OCI-LY7 (cell line): ENCODE measurements around the gene ZNF544. TPM values are rescaled to one million over a fixed set of nuclear protein-coding genes. Genes with fewer than 3 reads are reported as not detected.

ENCODE experiments used
- BruUV-seq: library from RNA; stranded (reverse); fragments of 400-500 nt; replicated peaks from 2 replicates; lab custom pipeline; 2021; lab: Mats Ljungman, UMichigan
- CTCF ChIA-PET: fragments of 300-600 bp; sonication (Branson Sonifier 250); formaldehyde crosslinking; loops from one replicate; lab custom pipeline; 2022; ENCODE audit warnings: antibody characterized with exemption; ENCODE audit not compliant: unreplicated experiment; lab: Charles Lee
- POLR2A ChIA-PET: fragments of 300-600 bp; sonication (Branson Sonifier 250); formaldehyde crosslinking; loops from one replicate; lab custom pipeline; 2022; ENCODE audit warnings: antibody characterized with exemption; lab: Charles Lee
- DNase-seq: peaks from one replicate; pipeline ENCODE4 v3.0.0-alpha.2; 2015; ENCODE audit warnings: low spot score
- H2AFZ ChIP-seq: fragments of 200-600 bp; sonication (generic), shearing (Covaris generic); 2 replicates; pipeline ENCODE4 v1.6.1; 2014; ENCODE audit warnings: mild to moderate bottlenecking, antibody characterized with exemption, low read length, moderate library complexity
- H3K27ac ChIP-seq: fragments of 200-600 bp; sonication (generic); 2 replicates; pipeline ENCODE4 v1.5.1; 2014; ENCODE audit warnings: mixed run types, low read depth, mild to moderate bottlenecking, moderate library complexity, low read length, inconsistent platforms; ENCODE audit not compliant: poor library complexity, severe bottlenecking
- H3K36me3 ChIP-seq: fragments of 200-600 bp; sonication (generic); 2 replicates; pipeline ENCODE4 v1.6.1; 2014; ENCODE audit warnings: mild to moderate bottlenecking, antibody characterized with exemption, low read length, moderate library complexity, mixed read lengths; ENCODE audit not compliant: insufficient read depth
- H3K4me1 ChIP-seq: fragments of 200-600 bp; sonication (generic); 2 replicates; pipeline ENCODE4 v1.5.1; 2014; ENCODE audit warnings: mild to moderate bottlenecking, low read length; ENCODE audit not compliant: insufficient read depth, poor library complexity, severe bottlenecking
- H3K4me2 ChIP-seq: fragments of 200-600 bp; sonication (generic); 2 replicates; pipeline ENCODE4 v1.6.1; 2014; ENCODE audit warnings: mild to moderate bottlenecking, low read length
- H3K4me3 ChIP-seq: fragments of 200-600 bp; sonication (generic); 2 replicates; pipeline ENCODE4 v1.5.1; 2014; ENCODE audit warnings: mild to moderate bottlenecking, low read depth, low read length; ENCODE audit not compliant: poor library complexity, severe bottlenecking
- H3K79me2 ChIP-seq: fragments of 200-600 bp; sonication (generic); 2 replicates; pipeline ENCODE4 v1.6.1; 2016; ENCODE audit warnings: low read depth, mild to moderate bottlenecking, low read length, moderate library complexity, mixed read lengths; ENCODE audit not compliant: insufficient read depth
- H3K9me2 ChIP-seq: fragments of 200-600 bp; sonication (generic); 2 replicates; pipeline ENCODE4 v1.6.1; 2016; ENCODE audit warnings: mild to moderate bottlenecking, low read length, mixed read lengths; ENCODE audit not compliant: insufficient read depth
- H3K9me3 ChIP-seq: fragments of 200-600 bp; sonication (generic); 2 replicates; pipeline ENCODE4 v1.6.1; 2014; ENCODE audit warnings: mild to moderate bottlenecking, mixed run types, low read length, mixed read lengths
- H4K20me1 ChIP-seq: fragments of 200-600 bp; sonication (generic); 2 replicates; pipeline ENCODE4 v1.6.1; 2014; ENCODE audit warnings: mild to moderate bottlenecking, antibody characterized with exemption, low read length, moderate library complexity, mixed read lengths; ENCODE audit not compliant: insufficient read depth
- CTCF ChIP-seq: fragments of 200-600 bp; sonication (generic); conservative IDR thresholded peaks from 2 replicates; pipeline ENCODE4 v1.5.1; 2014; ENCODE audit warnings: mild to moderate bottlenecking, antibody characterized with exemption, low read length, moderate library complexity, mixed read lengths
- EZH2phosphoT487 ChIP-seq: fragments of 200-600 bp; sonication (generic); IDR thresholded peaks from 2 replicates; pipeline ENCODE4 v1.6.1; 2018; ENCODE audit warnings: low read depth, borderline replicate concordance, mild to moderate bottlenecking, mixed run types, antibody characterized with exemption, low read length, moderate library complexity, mixed read lengths
- intact Hi-C: fragments of 100-400 bp; cut with micrococcal nuclease; formaldehyde crosslinking; loops from one replicate; pipeline ENCODE4 v1.10.0; 2022; ENCODE audit not compliant: unreplicated experiment
- total RNA-seq, 2 experiments: library from RNA; depleted of rRNA in 1 of 2; stranded (reverse); fragments of >200 nt in 1 of 2; shearing (Covaris generic) in 1 of 2; gene quantifications; 2 replicates each; pipeline ENCODE4 v1.2.3, GENCODE V29; 2014 to 2022

ZNF544 gene
- total RNA-seq, 2 experiments from 2014 or later = 34.1 to 37.3 TPM

DNA sequence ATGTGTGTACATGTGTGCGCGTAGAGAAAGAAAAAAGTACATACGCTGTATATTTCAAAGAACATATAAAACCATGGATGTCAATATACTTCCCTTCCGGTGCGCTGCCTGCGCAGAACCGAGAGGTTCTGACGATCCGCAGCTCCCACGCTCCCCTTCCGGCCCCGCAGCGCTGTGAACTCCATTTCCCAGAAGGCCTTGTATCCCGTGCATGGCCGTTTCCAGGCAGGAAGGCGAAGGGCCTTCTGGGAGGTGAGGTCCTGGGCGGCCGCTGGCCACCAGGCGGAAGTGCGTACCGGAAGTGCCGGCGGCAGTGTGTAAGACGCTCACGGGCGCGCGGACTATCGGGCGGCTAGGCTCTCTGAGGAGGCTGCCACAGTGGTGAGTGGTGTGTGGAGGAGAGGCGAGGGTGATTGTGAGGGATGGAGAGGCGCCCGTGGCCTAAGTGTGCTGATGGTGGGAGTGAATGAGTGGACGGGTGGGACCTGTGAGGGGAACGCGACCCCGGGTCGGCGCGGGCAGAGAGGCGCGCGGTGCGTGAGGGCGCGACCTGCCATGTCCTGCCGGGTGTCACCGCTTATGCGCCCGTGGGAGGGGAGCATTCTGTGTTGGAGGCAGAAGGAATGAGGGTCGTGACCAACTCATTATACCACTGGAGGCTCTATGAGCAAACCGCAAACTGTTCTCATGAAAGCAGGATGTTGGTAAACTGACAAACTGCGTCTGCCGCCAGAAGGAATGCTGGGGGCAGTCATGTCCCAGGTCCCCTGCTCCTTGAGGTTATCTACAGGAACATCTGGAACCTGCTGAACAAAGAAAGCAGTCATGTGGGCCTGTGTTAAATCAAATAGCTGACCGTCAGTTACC lies 76.6 kb downstream of the ZNF544 start, which contains the start of gene ERVK3-1:
TSS of gene ERVK3-1 (plus strand) at position 313 of the 867 bp plus-strand sequence. CDS start 6,792 bp downstream, outside the sequence.
- H3K27ac ChIP-seq = peak within 1 kb of the TSS; percentile 46
- H3K9me3 ChIP-seq = peaks cover 15% of the 10 kb centered on the region; the same call in 1 of the 2 replicates
- H3K4me3 ChIP-seq = peak within 1 kb of the TSS; percentile 94
- H3K9me2 ChIP-seq = no peaks in the 10 kb centered on the region
- ChIA-PET POLR2A (interaction anchor here (1.0 to 1.5 kb wide), 2 partner anchors 8 to 21 kb away, joined by 3 to 4 read pairs; partner anchors contain the start of gene ZSCAN22), CTCF (no interaction called here)
- peak within 1 kb of the TSS; percentile 77 for H3K4me2 ChIP-seq
- intact Hi-C loops = loop anchor here (1.0 to 2.0 kb wide), 5 partner anchors 22 to 122 kb away; partner anchors contain the start of genes ZNF274, ZNF544, ZNF8 and ZNF837
- peaks cover 18% of the 10 kb centered on the region for H3K79me2 ChIP-seq
- BruUV-seq = no TSS peak
- DNase-seq = peak; percentile 98
- peak within 1 kb of the TSS; percentile 89 for H2AFZ ChIP-seq
- peaks cover 15% of the 10 kb centered on the region for H3K4me1 ChIP-seq
- peaks cover 79% of the 10 kb centered on the region for H3K36me3 ChIP-seq
- H4K20me1 ChIP-seq = no peaks in the 10 kb centered on the region
- no peak for TF ChIP-seq CTCF
- no peak for TF ChIP-seq EZH2phosphoT487

GRCh38 chr19:58305932-58306323 lies 77.2 kb downstream of the ZNF544 start:
- CTCF ChIA-PET = no interaction called here
- peak overlapping the region; percentile 89; the same call in 1 of the 2 replicates for H2AFZ ChIP-seq
- no TSS peak for BruUV-seq

More at GRCh38 chr19:58305932-58306323, 77.2 kb downstream of the ZNF544 start:
- Histone ChIP-seq H3K36me3 (peaks cover 72% of the 10 kb centered on the region), H3K4me3 (peak overlapping the region; percentile 94), H3K79me2 (peaks cover 18% of the 10 kb centered on the region), H3K4me2 (peak overlapping the region; percentile 77), H3K27ac (peak overlapping the region; percentile 46), H3K9me3 (peaks cover 15% of the 10 kb centered on the region; the same call in 1 of the 2 replicates), H4K20me1 (no peaks in the 10 kb centered on the region), H3K4me1 (peaks cover 15% of the 10 kb centered on the region), H3K9me2 (no peaks in the 10 kb centered on the region)
- TF ChIP-seq CTCF (no peak), EZH2phosphoT487 (no peak)
- POLR2A ChIA-PET = interaction anchor here (1.1 to 1.5 kb wide), 2 partner anchors 9 to 21 kb away, joined by 3 to 4 read pairs; partner anchors contain the start of gene ZSCAN22
- no peak for DNase-seq
- intact Hi-C loops = loop anchor here (1.0 to 2.0 kb wide), 5 partner anchors 21 to 123 kb away; partner anchors contain the start of genes ZNF274, ZNF544, ZNF8 and ZNF837
